Karpas-422 (cell line): Measurements from ENCODE around the gene CA10. TPM values are rescaled to one million over a fixed set of nuclear protein-coding genes. Genes with fewer than 3 reads are reported as not detected.

Source experiments
- DNase-seq: peaks from one replicate; pipeline ENCODE4 v3.0.0-alpha.2; 2015
- H2AFZ ChIP-seq: fragments of 200-600 bp; sonication (generic); 2 replicates; pipeline ENCODE4 v1.6.1; 2014; ENCODE audit warnings: antibody characterized with exemption, low read length, mixed read lengths
- H3K27ac ChIP-seq: fragments of 200-600 bp; sonication (generic); 2 replicates; pipeline ENCODE4 v1.5.1; 2014; ENCODE audit warnings: mild to moderate bottlenecking, low read length, moderate library complexity
- H3K27me3 ChIP-seq: fragments of 200-600 bp; sonication (generic); 2 replicates; pipeline ENCODE4 v1.6.1; 2014; ENCODE audit warnings: low read length, mixed read lengths
- H3K36me3 ChIP-seq: fragments of 200-600 bp; sonication (generic); 2 replicates; pipeline ENCODE4 v1.6.1; 2014; ENCODE audit warnings: low read length, mixed read lengths; ENCODE audit not compliant: insufficient read depth
- H3K4me1 ChIP-seq: fragments of 200-600 bp; sonication (generic); 2 replicates; pipeline ENCODE4 v1.6.1; 2014; ENCODE audit warnings: mild to moderate bottlenecking, low read length, mixed read lengths
- H3K4me2 ChIP-seq: fragments of 200-600 bp; sonication (generic); 2 replicates; pipeline ENCODE4 v1.6.1; 2014; ENCODE audit warnings: low read length, low read depth, mild to moderate bottlenecking; ENCODE audit not compliant: poor library complexity, severe bottlenecking
- H3K4me3 ChIP-seq: fragments of 200-600 bp; sonication (generic); 2 replicates; pipeline ENCODE4 v1.5.1; 2014; ENCODE audit warnings: mild to moderate bottlenecking, antibody characterized with exemption, low read length, mixed read lengths
- H3K79me2 ChIP-seq: fragments of 200-600 bp; sonication (generic); 2 replicates; pipeline ENCODE4 v1.6.1; 2014; ENCODE audit warnings: mild to moderate bottlenecking, low read length, mixed read lengths
- H3K9ac ChIP-seq: fragments of 200-600 bp; sonication (generic); 2 replicates; pipeline ENCODE4 v1.6.0; 2014; ENCODE audit warnings: low read length
- H3K9me2 ChIP-seq: fragments of 200-600 bp; sonication (generic), shearing (Covaris generic); replicated peaks from 2 replicates; pipeline ENCODE4 v1.6.0; 2014; ENCODE audit warnings: mild to moderate bottlenecking, low read length, moderate library complexity; ENCODE audit not compliant: insufficient read depth
- H3K9me3 ChIP-seq: fragments of 300-700, 200-600 bp; sonication (generic); 2 replicates; pipeline ENCODE4 v1.6.1; 2014; ENCODE audit warnings: low read length, mixed read lengths
- H4K20me1 ChIP-seq: fragments of 200-600 bp; sonication (generic); 2 replicates; pipeline ENCODE4 v1.6.1; 2014; ENCODE audit warnings: mild to moderate bottlenecking, antibody characterized with exemption, low read length, low read depth; ENCODE audit not compliant: insufficient read depth
- total RNA-seq: library from RNA; depleted of rRNA; stranded (reverse); fragments of >200 nt; shearing (Covaris generic); gene quantifications from 2 replicates; pipeline ENCODE4 v1.2.3, GENCODE V29; 2014; ENCODE audit warnings: low replicate concordance

Gene CA10
- total RNA-seq, 1 experiment from 2014 or later: not detected

DNA sequence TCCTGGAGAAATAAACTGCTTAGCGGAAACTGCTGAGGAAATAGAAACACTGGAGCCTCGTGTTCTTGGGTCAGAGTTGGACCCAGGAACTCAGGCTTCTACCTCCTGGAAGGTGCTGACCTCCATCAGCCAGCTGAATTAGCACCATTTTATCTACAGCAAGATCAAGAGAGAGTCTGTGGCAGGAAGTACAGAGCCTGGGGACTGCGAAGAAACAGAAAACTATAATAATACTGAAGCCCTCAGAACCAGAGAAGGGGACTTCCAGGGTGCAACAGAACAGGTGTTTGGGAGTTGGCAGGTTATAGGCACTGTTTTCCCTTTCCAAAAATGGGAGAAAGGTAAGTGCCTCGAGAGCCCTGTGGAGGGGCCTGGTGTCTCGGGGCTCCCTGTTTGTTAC, 379.7 kb downstream of the CA10 start:
- Histone ChIP-seq H3K79me2 (no peaks in the 10 kb centered on the region), H3K9ac (no peak overlapping the region), H3K4me3 (no peak overlapping the region), H2AFZ (no peak overlapping the region), H4K20me1 (no peaks in the 10 kb centered on the region), H3K27ac (no peak overlapping the region), H3K4me2 (no peak overlapping the region), H3K9me3 (no peaks in the 10 kb centered on the region), H3K9me2 (no peaks in the 10 kb centered on the region), H3K36me3 (no peaks in the 10 kb centered on the region), H3K27me3 (no peaks in the 10 kb centered on the region), H3K4me1 (no peaks in the 10 kb centered on the region)
- no peak for DNase-seq

DNA sequence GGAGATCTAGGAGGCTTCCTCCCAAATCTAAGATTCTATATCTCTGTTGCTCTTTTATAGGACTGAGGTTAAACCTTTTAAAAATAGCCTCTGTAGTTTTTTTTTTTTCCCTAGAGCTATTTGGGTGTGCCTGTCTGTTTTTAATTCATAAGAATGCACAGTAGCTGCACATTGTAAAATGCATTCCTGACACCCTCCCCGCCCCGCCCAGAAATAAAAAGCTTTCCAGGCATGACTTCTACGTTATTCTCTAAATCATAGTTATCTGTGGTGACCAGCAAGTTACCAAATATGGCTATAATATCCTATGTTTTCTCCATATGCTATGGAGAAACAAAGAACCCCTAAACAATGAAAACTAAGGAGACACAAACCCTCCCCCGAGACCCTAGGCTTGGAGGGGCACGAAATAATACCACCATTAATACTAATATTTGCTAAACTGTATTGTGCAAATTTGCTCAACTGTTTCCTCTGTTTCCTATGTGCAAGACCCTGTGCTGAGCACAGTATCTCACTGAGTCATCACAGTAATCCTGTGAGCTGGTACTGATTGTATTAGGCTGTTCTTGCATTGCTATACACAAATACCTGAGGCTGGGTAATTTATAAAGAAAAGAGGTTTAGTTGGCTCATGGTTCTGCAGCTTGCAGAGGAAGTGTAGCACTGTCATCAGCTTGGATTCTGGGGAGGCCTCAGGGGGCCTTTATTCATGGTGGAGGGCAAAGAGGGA, 388.3 kb downstream of the CA10 start:
- Histone ChIP-seq H3K36me3 (no peaks in the 10 kb centered on the region), H3K27me3 (no peaks in the 10 kb centered on the region)
- DNase-seq: no peak

DNA sequence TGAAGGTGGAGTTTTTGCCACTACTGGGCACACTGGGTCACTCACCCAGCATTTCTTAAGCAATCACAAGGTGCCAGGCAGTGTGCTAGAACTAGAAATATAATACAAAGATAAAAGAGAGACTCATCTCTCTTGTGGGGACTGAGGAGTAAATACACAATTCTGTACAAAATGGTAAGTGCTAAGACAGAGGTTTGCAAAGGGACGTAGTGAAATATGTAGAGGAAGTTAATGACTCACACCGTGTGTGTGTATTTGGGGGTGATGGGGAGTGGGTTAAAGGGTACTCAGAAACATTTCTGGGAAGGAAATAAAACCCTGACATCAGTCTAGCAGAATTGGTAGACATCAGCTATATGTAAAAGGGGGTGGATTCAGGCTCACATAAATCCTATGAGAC, 389.3 kb downstream of the CA10 start:
- H3K27ac ChIP-seq: no peak overlapping the region
- no peak overlapping the region for H3K4me3 ChIP-seq
- H3K9me3 ChIP-seq: no peaks in the 10 kb centered on the region
- no peaks in the 10 kb centered on the region for H3K4me1 ChIP-seq
- H3K27me3 ChIP-seq: no peaks in the 10 kb centered on the region
- H3K36me3 ChIP-seq: no peaks in the 10 kb centered on the region
- H2AFZ ChIP-seq: no peak overlapping the region; the same call in 1 of the 2 replicates
- H3K9ac ChIP-seq: no peak overlapping the region
- no peaks in the 10 kb centered on the region for H4K20me1 ChIP-seq
- H3K9me2 ChIP-seq: no peaks in the 10 kb centered on the region
- DNase-seq: no peak
- no peak overlapping the region for H3K4me2 ChIP-seq
- no peaks in the 10 kb centered on the region for H3K79me2 ChIP-seq

More for the DNA sequence above, 388.3 kb downstream of the CA10 start:
- no peak overlapping the region for H3K9ac ChIP-seq
- H3K4me3 ChIP-seq: no peak overlapping the region
- no peaks in the 10 kb centered on the region for H3K4me1 ChIP-seq
- no peak overlapping the region for H2AFZ ChIP-seq
- no peaks in the 10 kb centered on the region for H3K79me2 ChIP-seq
- no peak overlapping the region for H3K4me2 ChIP-seq
- H4K20me1 ChIP-seq: no peaks in the 10 kb centered on the region
- H3K27ac ChIP-seq: no peak overlapping the region
- no peaks in the 10 kb centered on the region for H3K9me3 ChIP-seq
- H3K9me2 ChIP-seq: no peaks in the 10 kb centered on the region

DNA sequence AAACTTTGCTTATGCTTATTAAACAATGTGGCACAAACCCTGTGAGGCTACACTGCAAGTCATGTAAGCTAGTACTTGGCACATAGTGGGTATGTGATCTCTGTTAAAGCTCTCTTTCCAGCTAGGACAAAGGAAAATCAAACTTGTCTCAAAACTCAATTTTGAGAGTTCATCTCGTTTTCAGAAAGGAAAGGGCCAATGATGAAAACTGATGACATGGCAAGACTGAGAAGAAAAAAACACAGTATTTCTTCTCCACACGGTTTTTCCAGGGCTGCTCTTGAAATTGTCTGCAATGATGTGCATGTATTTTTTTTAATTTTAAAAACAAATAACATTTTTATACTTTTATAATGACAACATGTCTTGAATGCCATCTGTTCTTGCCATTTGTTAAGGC, 389.8 kb downstream of the CA10 start:
- H3K9me3 ChIP-seq: no peaks in the 10 kb centered on the region
- H3K9ac ChIP-seq: no peak overlapping the region
- no peaks in the 10 kb centered on the region for H3K9me2 ChIP-seq
- H3K4me3 ChIP-seq: no peak overlapping the region
- no peak overlapping the region for H3K4me2 ChIP-seq
- H3K27ac ChIP-seq: no peak overlapping the region
- H3K79me2 ChIP-seq: no peaks in the 10 kb centered on the region
- no peaks in the 10 kb centered on the region for H4K20me1 ChIP-seq
- no peaks in the 10 kb centered on the region for H3K36me3 ChIP-seq
- H2AFZ ChIP-seq: no peak overlapping the region
- DNase-seq: no peak
- H3K4me1 ChIP-seq: no peaks in the 10 kb centered on the region
- H3K27me3 ChIP-seq: no peaks in the 10 kb centered on the region

DNA sequence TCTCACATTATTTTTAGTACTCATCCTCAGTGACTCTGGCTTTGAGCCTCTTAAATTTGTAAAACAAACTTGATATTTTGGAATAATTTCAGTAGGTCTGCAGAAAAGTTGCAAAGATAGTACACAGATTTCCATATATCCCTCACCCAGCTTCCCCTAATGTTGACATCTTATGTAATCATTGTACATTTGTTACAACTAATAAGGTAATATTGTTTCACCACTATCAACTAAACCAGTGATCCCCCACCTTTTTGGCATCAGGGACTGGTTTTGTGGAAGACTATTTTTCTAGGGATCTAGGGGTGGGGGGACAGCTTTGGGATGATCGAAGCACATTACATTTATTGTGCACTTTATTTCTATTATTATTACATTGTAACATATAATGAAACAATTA, 391.2 kb downstream of the CA10 start:
- H3K27me3 ChIP-seq: no peaks in the 10 kb centered on the region
- DNase-seq: no peak
- no peaks in the 10 kb centered on the region for H3K79me2 ChIP-seq
- H2AFZ ChIP-seq: no peak overlapping the region
- H3K9me2 ChIP-seq: no peaks in the 10 kb centered on the region
- H3K36me3 ChIP-seq: no peaks in the 10 kb centered on the region
- H3K4me1 ChIP-seq: no peaks in the 10 kb centered on the region
- no peak overlapping the region for H3K4me3 ChIP-seq
- no peaks in the 10 kb centered on the region for H4K20me1 ChIP-seq
- no peak overlapping the region for H3K27ac ChIP-seq
- no peak overlapping the region for H3K4me2 ChIP-seq
- no peak overlapping the region for H3K9ac ChIP-seq
- no peaks in the 10 kb centered on the region for H3K9me3 ChIP-seq

DNA sequence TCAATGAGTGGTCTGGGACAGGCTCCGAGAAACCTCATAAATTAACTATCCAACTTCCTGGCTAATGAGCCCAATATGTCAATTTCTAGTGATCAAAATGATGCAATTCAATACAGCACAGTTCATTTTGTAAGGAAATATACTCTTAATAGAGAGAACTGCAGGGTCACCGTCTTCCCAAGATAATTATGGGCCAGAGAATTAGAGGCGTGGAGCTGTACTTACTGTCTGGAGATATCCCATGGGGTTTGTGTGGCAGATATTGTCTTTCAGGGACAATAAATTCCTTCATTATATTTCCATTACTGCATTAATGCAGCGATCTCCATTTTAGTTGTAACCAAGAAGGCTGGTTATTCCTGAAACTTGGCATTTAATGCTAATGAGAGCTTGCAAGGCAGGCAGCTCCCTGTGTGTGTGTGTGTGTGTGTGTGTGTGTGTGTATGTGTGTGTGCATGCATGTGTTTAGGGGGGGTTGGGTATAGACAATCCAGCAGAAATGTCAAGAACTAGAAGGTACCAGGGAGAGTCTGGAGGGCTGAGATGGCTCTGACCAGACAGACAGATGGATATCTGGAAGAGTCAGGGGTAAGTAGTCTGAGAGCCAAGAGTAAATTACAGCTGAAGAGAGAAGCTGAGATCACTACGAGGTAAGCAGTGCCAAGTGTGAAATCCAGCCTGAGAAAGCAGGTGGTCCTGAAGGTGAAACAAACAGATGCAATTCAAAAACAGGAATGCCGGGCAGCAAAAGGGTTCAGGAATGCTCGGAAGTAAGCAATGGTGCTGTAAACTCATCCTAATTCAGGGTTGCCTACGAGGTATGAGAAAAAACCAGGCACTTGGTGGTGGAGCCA, 393.0 kb downstream of the CA10 start:
- no peaks in the 10 kb centered on the region for H3K79me2 ChIP-seq
- no peaks in the 10 kb centered on the region for H3K36me3 ChIP-seq
- no peak overlapping the region for H3K4me3 ChIP-seq
- no peaks in the 10 kb centered on the region for H3K4me1 ChIP-seq
- no peak overlapping the region for H3K27ac ChIP-seq
- H3K9ac ChIP-seq: no peak overlapping the region
- no peak overlapping the region for H3K4me2 ChIP-seq
- H3K9me3 ChIP-seq: no peaks in the 10 kb centered on the region
- H3K9me2 ChIP-seq: no peaks in the 10 kb centered on the region
- no peaks in the 10 kb centered on the region for H4K20me1 ChIP-seq
- no peak overlapping the region for H2AFZ ChIP-seq
- H3K27me3 ChIP-seq: no peaks in the 10 kb centered on the region
- DNase-seq: no peak

DNA sequence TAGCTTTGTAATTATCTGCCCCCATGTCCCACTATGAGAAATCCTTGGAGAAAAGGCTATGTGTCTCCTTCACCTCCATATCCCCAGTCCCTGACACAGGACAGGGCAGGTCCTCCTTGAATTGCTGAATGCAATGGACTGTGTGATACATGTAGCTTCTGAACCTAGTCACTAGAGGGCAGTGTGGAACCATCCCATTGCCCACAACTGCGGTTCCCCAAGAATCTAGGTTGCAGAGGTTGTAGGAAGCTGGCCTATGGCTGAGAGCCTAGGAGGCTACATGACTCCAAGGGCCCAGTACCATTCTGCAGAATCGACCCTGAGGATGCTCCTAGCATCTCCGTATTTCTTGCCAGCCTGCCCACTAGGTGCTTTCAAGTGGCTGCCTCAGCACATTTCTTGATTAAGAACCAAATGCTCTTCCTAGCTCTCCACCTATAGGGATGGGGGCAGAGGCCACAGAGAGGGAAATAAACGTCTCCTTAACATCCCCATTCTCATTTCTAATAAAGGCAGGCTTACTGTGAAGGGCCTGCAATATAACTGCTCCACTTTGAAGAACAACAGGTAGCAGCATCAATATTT, 394.0 kb downstream of the CA10 start:
- DNase-seq: peak; percentile 83
- H3K9me3 ChIP-seq: no peaks in the 10 kb centered on the region
- no peaks in the 10 kb centered on the region for H3K36me3 ChIP-seq

DNA sequence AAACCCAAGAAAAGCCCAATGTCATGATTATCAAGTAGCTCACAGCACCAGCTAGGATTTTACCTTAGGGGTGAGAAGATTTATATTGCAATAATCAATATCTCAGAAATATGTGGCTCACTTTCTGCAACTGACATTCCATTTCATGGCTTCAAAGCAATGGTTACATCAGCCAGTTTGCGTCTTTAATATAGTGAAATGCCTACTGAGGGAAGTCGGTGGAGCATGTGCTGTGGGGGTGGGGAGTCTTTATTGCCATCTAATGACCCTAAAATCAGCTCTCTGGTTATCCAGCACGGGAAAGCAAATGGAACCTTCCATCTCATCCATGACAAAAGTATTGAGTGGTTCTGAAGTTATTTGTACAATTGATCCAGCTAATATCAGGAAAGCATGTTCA, 395.5 kb downstream of the CA10 start:
- H4K20me1 ChIP-seq: no peaks in the 10 kb centered on the region
- DNase-seq: no peak
- H3K79me2 ChIP-seq: no peaks in the 10 kb centered on the region
- no peaks in the 10 kb centered on the region for H3K9me2 ChIP-seq
- H3K27ac ChIP-seq: no peak overlapping the region
- no peak overlapping the region for H3K4me3 ChIP-seq
- no peaks in the 10 kb centered on the region for H3K36me3 ChIP-seq
- H3K9ac ChIP-seq: no peak overlapping the region
- H3K9me3 ChIP-seq: no peaks in the 10 kb centered on the region
- no peaks in the 10 kb centered on the region for H3K27me3 ChIP-seq
- H2AFZ ChIP-seq: no peak overlapping the region
- no peak overlapping the region for H3K4me2 ChIP-seq
- no peaks in the 10 kb centered on the region for H3K4me1 ChIP-seq

More for the DNA sequence above, 394.0 kb downstream of the CA10 start:
- Histone ChIP-seq H3K4me3 (no peak overlapping the region), H3K4me2 (no peak overlapping the region), H3K4me1 (no peaks in the 10 kb centered on the region), H4K20me1 (no peaks in the 10 kb centered on the region), H3K27ac (no peak overlapping the region), H3K9me2 (no peaks in the 10 kb centered on the region), H3K79me2 (no peaks in the 10 kb centered on the region), H2AFZ (no peak overlapping the region), H3K27me3 (no peaks in the 10 kb centered on the region), H3K9ac (no peak overlapping the region)
